ENCODE data around the gene RPL21.

RPL21 gene

GRCh38 chr13:27258637-27259386, 7.5 kb downstream of the RPL21 start:
- DNase-seq (ENCODE audit: low spot score) = no peak

- no peak for DNase-seq (ENCODE audit: low spot score)
These were observed 8.5 kb downstream of the RPL21 start for GRCh38 chr13:27259831-27260230.

GRCh38 chr13:27261396-27261795, 10.0 kb downstream of the RPL21 start:
- DNase-seq (ENCODE audit: low spot score) = no peak

DNA sequence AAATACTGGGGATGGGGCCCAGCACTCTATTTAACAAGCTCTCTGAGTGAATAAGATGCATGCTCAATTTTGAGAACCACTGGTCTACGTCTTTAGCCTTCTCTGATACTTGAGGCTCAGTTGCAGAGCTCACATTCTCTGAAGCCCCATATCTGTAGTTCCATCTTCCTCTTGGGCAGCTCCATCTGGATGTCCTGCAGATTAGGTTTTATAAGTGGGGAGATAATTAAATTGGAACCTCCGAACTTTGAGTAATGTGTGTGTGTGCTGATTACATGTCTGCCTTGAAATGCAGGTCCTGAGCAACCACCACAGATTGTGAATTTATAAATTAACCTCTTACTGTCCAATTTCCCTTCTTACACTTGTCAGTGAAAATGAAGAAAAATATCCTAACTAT, 12.1 kb downstream of the RPL21 start:
- no peak for DNase-seq (ENCODE audit: low spot score)

- peak; percentile 46 for DNase-seq (ENCODE audit: low spot score)
These were observed 12.8 kb downstream of the RPL21 start for GRCh38 chr13:27264181-27264580.

DNA sequence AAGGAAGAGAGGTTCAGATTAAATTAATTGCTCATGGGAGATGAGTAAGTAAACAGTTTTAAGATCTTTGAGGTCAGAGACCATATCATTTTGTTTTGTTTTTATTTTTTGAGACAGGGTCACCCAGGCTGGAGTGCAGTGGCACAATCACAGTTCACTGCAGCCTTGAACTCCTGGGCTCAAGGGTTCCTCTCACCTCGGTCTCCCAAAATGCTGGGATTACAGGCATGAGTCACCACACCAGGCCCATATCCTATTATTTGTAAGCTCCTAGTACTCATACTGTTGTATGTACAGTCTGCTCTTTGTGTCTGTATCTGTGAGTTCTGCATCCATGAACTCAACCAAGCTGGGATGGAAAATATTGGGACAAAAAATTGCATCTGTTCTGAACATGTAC, 13.3 kb downstream of the RPL21 start:
- no peak for DNase-seq (ENCODE audit: low spot score)

DNA sequence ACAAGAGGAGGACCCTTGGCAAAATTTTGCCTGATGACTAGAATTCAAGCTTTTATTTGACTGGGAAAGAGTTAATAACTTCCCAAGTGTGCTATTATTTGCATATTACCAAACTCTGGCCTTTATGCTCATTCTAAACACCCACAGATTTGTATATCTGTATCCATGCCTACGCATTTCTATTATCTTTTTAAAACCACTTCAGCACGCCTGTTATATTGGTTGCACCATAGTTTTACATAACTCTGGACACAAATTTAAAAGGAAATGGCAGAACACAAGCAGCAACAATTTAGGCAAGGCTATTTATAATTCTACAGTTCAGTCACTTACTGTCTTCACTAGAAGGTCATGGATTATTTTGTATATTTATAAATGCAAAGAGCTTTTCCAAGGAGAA, 15.6 kb downstream of the RPL21 start:
- DNase-seq (ENCODE audit: low spot score) = no peak

GRCh38 chr13:27267596-27267995, 16.2 kb downstream of the RPL21 start:
- DNase-seq (ENCODE audit: low spot score) = no peak

- no peak for DNase-seq (ENCODE audit: low spot score)
These were observed 17.8 kb downstream of the RPL21 start for GRCh38 chr13:27269114-27269665.

- peak; percentile 89 for DNase-seq (ENCODE audit: low spot score)
These were observed 19.5 kb downstream of the RPL21 start, which contains the start of gene RASL11A for GRCh38 chr13:27270594-27271520. Gene RASL11A (plus strand): TSS chr13:27270830. CDS start chr13:27270945, 115 bp downstream.

- no peak for DNase-seq (ENCODE audit: low spot score)
These were observed 20.3 kb downstream of the RPL21 start for GRCh38 chr13:27271570-27272096.

- no peak for DNase-seq (ENCODE audit: low spot score)
These were observed 22.5 kb downstream of the RPL21 start for GRCh38 chr13:27273658-27274425.

DNA sequence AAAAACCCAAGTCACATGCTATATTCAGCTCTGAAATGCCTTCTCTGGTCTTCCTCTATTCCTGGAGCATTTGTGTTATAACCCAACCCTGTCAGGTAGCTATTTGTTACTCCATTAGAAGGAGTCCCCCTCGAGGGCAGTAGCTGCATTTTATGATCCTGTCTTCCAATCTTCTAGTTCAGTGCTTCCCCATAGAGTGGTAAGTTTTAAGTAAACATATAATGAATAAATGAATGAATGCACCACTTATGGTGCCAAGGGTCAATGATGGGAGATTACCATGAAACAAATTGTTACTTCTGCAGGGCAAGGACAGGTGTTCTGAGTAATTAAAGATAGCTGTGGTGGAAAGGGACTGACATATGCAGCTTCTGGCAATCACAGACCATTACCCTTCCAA, 23.3 kb downstream of the RPL21 start:
- no peak for DNase-seq (ENCODE audit: low spot score)

DNA sequence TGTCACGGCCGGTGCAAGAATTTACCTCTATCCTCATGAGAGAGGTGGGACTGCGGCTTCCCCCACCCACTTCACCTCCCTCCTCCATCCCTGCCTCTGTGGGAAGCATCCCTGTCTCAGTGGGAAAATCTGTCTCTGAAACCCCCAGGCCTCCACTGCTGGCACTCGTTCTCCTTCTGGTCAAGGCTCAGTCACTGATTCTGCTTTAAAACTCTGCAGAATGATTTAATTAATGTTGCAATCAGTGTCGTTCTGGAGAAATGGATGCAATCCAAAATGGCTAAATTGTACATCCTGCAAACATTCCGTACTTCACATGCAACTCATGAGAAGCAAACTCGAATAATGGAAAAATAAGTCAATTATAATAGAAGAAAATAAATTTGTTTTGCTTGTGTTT, 24.8 kb downstream of the RPL21 start:
- no peak for DNase-seq (ENCODE audit: low spot score)

DNA sequence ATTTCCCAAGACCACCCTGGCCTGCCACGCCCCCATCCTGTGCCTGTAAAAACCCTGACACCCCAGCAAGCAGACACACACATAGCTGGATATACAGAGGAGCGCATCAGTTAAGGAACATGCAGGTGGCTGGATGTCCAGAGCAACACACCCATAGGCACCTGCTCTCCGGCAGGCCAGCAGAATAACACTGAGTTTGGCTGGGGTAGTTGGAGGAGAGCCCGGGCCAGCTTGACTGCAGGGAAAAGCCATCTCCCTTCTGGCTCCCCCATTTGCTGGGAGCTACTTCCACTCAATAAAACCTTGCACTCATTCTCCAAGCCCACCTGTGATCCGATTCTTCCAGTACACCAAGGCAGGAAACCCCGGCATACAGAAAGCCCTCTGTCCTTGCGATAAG, 28.1 kb downstream of the RPL21 start:
- no peak for DNase-seq (ENCODE audit: low spot score)

DNA sequence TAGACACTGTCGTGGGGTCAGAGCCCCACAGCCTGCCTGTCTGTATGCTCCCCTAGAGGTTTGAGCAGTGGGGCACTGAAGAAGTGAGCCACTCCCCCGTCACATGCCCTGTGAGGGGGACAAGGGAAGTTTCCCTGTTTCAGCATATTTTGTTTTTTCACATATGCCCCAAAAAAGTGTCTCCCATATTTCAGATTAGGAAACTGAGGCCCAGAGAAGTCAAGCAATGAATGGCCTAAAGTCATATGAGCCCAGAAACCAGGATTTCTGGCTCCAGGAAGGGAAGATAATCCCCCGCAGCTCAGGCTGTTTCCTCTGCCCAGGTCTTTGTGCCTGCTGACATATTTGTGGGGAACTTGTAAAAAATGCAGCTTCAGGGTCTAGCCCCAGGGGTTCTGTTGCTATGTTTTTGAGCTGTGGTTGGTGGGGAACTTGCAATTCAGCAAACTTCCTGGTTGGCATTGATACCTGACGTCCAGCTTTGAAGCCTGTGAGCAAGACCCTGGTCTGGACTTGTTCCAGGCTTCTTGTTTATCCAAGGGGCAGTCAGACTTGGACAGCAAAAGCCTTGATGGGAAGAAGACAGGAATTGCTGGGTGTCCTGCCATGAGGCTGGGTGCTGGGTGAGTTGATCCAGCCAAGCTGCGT, 28.8 kb downstream of the RPL21 start:
- DNase-seq (ENCODE audit: low spot score) = no peak

GRCh38 chr13:27280841-27281240, 29.5 kb downstream of the RPL21 start:
- no peak for DNase-seq (ENCODE audit: low spot score)

GRCh38 chr13:27281420-27281819, 30.1 kb downstream of the RPL21 start:
- no peak for DNase-seq (ENCODE audit: low spot score)

DNA sequence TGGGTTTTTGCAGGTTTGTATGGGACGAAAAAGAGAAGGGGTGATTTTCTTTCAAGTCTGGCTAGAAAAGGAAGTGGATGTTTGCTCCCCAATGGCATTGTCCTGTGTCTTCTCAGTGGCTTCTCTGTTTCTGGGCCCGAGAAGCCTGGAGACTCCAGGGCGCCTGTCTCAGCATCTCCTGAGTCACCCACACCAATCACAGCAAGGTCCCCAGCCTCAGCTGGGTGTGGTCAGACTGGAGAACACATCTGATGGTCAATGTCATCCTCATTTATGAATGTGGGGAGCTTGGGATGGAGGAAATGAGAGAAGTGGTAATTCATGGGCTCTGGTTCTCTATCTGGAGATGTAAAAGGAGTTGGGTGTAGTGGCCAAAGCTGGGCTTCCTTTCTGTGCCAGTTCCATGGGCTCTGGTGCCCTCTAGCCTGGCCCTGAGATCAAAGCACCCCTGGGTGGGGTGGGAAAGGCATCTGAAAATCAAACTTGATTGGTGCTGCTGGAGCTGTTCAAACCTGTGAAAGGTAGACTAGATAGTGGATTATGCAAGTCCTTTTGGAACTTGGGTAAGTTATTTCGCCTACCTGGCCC, 32.6 kb downstream of the RPL21 start:
- peak; percentile 54 for DNase-seq (ENCODE audit: low spot score)

DNA sequence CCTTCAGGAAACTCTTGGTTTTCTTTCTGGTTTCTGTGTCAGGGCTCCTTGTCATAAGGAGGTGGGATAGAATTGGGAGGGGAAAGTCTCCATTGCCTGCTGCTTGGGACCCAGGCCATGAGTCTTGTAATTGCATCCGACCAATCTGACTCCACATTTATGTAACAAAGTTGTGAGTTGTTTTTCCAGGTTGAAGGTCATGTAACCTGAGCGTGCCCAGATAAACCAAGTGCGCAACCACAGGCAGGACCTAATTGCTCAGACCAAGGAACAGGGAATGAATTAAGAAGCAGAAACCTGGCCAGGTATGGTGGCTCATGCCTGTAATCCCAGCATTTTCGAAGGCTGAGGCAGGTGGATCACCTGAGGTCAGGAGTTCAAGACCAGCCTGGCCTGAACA, 37.0 kb downstream of the RPL21 start:
- DNase-seq (ENCODE audit: low spot score) = no peak
